WTC11 (cell line): ENCODE measurements around the gene DPYSL4.

ENCODE experiments used
- ATF3 ChIP-seq: sonication (generic); formaldehyde crosslinking; conservative IDR thresholded peaks from 2 replicates; pipeline ENCODE4 v1.8.1; 2022; ENCODE audit warnings: mild to moderate bottlenecking, missing genetic modification reagents
- CBFB ChIP-seq: sonication (generic); formaldehyde crosslinking; IDR thresholded peaks from 2 replicates; pipeline ENCODE4 v1.8.1; 2022; ENCODE audit warnings: mild to moderate bottlenecking, low read depth, missing genetic modification reagents
- CTCF ChIP-seq: fragments of 200-600 bp; IDR thresholded peaks from 2 replicates; pipeline ENCODE4 v1.8.0; 2022; ENCODE audit warnings: antibody characterized with exemption
- NR3C1 ChIP-seq: sonication (generic); formaldehyde crosslinking; conservative IDR thresholded peaks from 2 replicates; pipeline ENCODE4 v1.8.1; 2023; ENCODE audit warnings: low read depth, mild to moderate bottlenecking, missing genetic modification reagents
- TCF7 ChIP-seq: sonication (generic); formaldehyde crosslinking; IDR thresholded peaks from 2 replicates; pipeline ENCODE4 v1.8.0; 2022; ENCODE audit warnings: mild to moderate bottlenecking, low read depth, missing genetic modification reagents, moderate library complexity
- USF1 ChIP-seq: sonication (generic); formaldehyde crosslinking; IDR thresholded peaks from 2 replicates; pipeline ENCODE4 v1.8.0; 2022; ENCODE audit warnings: mild to moderate bottlenecking, missing genetic modification reagents
- USF2 ChIP-seq: sonication (generic); formaldehyde crosslinking; IDR thresholded peaks from 2 replicates; pipeline ENCODE4 v1.8.1; 2023; ENCODE audit warnings: mild to moderate bottlenecking, missing genetic modification reagents, moderate library complexity
- ZNF396 ChIP-seq: fragments of 250-450 bp; sonication (Bioruptor Pico); IDR thresholded peaks from 2 replicates; pipeline ENCODE4 v1.8.0; 2021; ENCODE audit warnings: mild to moderate bottlenecking, moderate library complexity, borderline replicate concordance
- ZNF423 ChIP-seq: fragments of 250-450 bp; sonication (Bioruptor Pico); IDR thresholded peaks from 2 replicates; pipeline ENCODE4 v2.1.2; 2022; ENCODE audit warnings: mild to moderate bottlenecking, moderate library complexity
- ZNF671 ChIP-seq: fragments of 250-450 bp; sonication (Bioruptor Pico); IDR thresholded peaks from 2 replicates; pipeline ENCODE4 v1.8.0; 2021; ENCODE audit warnings: mild to moderate bottlenecking

- TF ChIP-seq ZNF396 (CRISPR knock-in tag) (no peak), TCF7 (no peak), CTCF (no peak), USF2 (no peak), NR3C1 (no peak), USF1 (no peak), CBFB (CRISPR knock-in tag) (no peak), ATF3 (no peak), ZNF671 (no peak), ZNF423 (CRISPR knock-in tag) (no peak)
Observed at GRCh38 chr10:132144086-132144485, 42.7 kb upstream of the DPYSL4 start.
